SK-N-MC (cell line): Measurements from ENCODE around the gene C1orf174.

Experiments
- EZH2 ChIP-seq: fragments of 200-600 bp; sonication (generic); IDR thresholded peaks from one replicate; pipeline ENCODE4 v1.6.1; 2017; ENCODE audit warnings: antibody characterized with exemption
- FOXP2 ChIP-seq: optimal IDR thresholded peaks from 2 replicates; pipeline ENCODE3; 2011; ENCODE audit warnings: mild to moderate bottlenecking, moderate library complexity; ENCODE audit not compliant: insufficient read depth; ENCODE audit errors: extremely low read length, control extremely low read depth
- POLR2AphosphoS5 ChIP-seq: IDR thresholded peaks from 2 replicates; pipeline ENCODE4 v1.6.1; 2012; ENCODE audit warnings: mild to moderate bottlenecking, low read depth, low read length, borderline replicate concordance

DNA sequence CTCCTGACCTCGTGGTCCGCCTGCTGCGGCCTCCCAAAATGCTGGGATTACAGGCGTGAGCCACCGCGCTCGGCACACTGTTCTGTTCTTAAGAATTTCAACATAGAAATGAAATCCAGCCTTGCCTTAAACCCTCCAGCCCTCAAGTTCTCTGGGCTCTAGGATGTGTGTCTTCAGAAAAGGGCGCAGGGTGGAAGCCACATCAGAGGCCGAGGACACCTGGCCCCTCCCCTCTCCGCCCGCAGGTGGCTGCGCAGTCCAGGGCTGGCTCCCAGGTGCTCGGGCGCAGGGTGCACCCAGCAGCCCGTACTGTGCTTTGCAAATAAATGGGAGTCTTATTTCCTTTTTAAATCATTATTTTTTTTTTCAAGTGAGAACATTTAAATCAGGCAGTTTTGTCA lies 2.0 kb upstream of the C1orf174 start:
- no peak for TF ChIP-seq FOXP2
- TF ChIP-seq POLR2AphosphoS5 = no peak
- no peak for TF ChIP-seq EZH2
